Measurements from ENCODE around the gene PURB.
"Not testable (repeated sequence)": the region's sequence is repeated elsewhere in the genome, so short reads cannot be mapped to it uniquely, and the experiment has no call there.

Gene PURB

DNA sequence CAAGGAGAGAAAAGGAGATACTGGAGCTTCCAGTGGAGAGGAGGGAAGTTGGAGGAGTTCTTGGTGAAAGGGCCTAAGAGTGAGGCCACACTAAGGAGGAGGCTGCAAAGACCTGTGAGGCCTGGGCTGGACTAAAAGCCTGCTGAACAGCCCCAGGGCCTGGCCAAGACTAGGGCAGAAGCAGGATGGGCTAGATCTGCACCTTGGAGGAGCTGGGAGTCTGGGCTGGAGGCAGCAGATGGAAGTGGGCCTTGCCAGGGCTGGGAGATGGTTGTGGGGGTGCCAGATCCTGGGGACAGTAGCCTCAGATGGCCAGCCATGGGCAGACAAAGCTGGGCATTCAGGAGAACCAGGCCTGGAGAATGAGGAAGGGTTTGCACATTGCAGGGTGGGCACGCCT, 6.5 kb upstream of the PURB start:
- no peak for DNase-seq (ENCODE audit: low read depth in 3 of 3)

GRCh38 chr7:44891372-44891771, 6.0 kb upstream of the PURB start:
- DNase-seq (ENCODE audit: low read depth in 3 of 3) = no peak

DNA sequence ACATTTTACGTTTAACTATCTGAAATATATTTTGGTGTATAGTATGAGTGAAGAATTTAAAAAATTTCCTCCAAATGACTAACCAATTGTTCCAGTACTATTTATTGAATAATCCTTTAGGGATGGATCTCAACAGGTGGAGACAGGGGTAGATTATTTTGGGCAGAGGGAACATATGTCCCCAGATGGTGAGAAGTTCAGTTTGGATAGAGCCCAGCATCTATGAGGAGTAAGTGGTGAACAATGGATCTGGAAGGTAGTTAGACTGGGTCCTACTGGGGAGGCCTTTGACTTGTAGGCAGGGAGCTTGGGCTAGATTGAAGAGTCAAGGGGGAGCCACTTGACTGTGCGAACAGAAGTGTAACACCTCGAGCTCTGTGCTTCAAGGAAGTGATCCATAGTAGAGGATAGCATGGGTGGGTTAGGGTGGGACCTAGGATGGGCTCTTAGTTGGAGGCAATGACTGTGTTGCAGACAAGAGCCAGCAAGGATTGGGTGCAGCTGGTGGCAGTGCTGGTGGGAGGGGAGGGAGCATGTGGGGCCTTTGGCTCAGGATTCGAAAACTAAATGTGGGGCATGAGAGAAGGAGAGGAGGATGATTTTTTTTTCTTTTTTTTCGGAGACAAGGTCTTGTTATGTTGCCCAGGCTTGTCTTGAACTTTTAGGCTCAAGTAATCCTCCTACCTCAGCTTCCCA, 3.9 kb upstream of the PURB start:
- DNase-seq (ENCODE audit: low read depth in 3 of 3) = no peak

DNA sequence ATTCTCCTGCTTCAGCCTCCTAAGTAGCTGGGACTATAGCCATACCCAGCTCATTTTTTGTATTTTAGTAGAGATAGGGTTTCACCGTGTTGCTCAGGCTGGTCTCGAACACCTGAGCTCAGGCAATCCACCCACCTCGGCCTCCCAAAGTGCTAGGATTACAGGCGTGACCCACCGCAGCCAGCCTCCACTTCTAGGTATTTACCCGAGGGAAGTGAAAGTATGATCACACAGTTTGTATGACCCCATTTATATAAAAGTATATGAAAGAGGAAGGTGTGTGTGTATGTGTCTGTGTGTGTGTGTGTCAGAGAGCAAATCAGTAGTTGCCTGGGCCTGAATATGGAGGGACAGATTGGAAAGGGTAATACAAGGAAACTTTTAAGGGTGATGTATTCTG, 2.0 kb upstream of the PURB start:
- DNase-seq (ENCODE audit: low read depth in 3 of 3) = no peak

DNA sequence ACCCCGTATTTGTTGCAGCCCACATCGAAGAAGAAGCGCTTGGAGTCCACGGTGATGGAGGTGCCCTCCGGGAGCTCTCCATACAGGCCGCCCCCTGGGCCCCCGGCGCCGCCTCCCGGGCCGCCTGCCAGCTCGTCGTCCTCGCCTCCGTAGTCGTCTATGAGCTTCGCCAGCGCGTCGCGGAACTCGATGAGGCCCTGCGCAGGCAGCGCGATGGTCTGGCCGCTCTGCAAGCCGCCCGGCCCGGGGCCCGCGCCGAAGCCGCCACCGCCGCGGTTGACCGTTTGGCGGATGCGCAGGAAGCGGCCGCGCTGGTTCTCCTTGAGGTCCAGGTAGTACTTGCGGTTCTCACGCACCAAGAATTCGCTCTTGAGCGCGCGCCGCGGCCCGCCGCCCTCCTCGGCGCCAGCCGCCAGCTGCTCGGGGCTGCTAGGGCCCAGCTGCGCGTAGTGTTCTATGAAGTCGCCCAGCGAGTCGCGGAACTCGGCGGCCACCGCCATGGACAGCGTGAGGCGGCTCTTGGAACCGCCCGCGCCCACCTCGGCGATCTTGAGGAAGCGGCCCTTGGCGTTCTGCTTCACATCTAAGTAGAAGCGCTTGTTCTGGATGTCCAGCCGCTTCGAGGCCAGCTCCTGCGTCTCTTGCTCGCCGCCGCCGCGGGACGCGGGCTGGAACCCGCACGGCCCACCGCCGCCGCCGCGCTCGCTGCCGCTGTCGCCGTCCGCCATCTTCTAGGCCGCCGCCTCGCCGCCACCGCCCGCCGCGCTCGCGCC, 523 bp downstream of the PURB start:
- DNase-seq (ENCODE audit: low read depth in 3 of 3) = peak; percentile 4 to 20 (median 16)

DNA sequence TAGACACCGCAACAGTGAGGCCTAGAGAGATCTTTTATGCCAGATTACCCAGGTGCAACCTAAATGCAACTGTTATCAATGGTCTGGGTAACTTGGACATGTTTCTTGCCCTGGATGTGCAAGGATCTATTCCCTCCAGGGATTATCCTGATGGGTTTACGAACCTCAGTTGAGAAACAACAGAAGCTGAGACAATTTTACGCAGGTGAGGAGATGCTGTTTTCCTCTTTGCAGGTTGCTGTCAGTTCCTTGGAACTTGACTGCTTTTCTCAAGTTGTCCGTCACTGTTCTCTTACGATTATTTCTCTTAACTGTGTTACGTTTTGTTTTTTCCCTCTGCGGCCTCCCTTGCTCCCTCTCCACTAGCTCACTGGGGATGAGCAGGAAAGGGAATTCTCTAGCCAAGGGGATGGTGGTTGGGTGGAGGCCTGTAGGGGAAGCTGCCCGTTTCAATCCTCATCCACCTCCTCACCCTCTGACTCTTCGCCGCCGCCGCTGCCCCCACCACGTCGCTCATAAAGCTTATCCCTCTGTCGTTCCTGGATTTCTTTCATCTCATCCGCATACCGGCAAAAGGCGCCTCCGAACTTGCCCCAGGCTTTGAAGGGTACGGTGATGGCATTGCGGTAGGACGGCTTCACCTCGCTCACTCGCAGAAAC, 1.2 kb downstream of the PURB start:
- DNase-seq (ENCODE audit: low read depth in 3 of 3) = no peak

- no peak for DNase-seq (ENCODE audit: low read depth in 3 of 3)
Observed at GRCh38 chr7:44882899-44883298, 2.4 kb downstream of the PURB start.

GRCh38 chr7:44881610-44882009, 3.7 kb downstream of the PURB start:
- no peak for DNase-seq (ENCODE audit: low read depth in 3 of 3)

DNA sequence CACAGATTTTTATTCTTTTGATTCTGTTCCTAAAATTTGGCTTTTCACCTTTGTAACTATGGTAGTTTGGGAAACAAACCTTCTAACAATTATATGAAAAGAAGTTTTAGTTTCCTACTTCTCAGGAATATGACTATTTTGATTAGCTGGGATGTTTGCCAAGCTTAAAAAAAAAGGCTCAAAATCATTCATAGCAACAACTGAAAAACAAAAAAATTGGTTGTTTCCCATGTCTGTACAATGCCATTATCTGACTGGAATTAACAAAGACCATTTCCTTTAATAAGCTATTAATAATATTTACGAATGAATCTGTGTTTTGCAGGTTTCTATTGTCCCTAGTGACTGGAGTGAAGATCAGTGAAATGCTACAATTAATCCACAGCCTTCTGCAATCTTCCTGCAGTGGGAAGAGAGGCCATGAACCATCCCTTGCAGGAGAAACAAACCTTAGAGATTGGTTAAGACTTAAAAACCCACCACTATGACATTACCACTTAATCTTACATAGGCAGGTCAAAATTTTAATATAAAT, 4.2 kb downstream of the PURB start:
- DNase-seq (ENCODE audit: low read depth in 3 of 3) = no peak

DNA sequence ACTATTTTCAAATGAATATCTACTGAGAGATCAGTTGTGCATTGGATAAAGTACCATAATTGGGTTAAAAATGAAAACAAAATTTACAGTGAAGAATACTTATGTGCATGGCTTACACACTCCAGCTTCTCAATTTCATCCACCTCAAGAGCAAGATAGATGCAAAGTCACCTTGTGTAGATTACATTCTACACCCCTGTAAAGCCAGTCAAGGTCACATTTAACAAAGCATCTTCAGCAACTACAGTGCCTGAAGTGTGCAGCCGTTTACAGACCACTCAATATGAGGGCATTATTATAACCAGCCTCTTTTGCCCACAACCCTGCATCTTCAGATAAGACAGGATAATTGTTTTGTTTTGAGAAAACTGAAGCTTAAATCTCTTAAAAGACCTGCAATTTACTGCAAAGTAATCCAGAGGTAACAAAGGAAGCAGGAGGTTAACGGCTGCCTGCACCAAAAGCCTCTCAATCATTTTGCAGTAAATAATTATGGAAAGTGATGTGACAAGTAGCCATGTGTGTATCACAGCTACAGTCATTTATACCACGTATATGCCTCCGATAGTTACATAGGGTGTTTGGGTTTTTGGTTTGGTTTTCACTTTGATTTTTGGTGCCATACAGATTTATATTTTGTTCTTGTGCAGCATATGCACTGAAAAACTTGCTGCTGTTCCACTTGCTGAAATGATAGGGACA, 4.9 kb downstream of the PURB start:
- no peak for DNase-seq (ENCODE audit: low read depth in 3 of 3)

- no peak for DNase-seq (ENCODE audit: low read depth in 3 of 3)
Observed at GRCh38 chr7:44876393-44876792, 8.9 kb downstream of the PURB start.

- DNase-seq (ENCODE audit: low read depth in 3 of 3) = no peak
Observed at GRCh38 chr7:44875241-44875640, 10.1 kb downstream of the PURB start.

DNA sequence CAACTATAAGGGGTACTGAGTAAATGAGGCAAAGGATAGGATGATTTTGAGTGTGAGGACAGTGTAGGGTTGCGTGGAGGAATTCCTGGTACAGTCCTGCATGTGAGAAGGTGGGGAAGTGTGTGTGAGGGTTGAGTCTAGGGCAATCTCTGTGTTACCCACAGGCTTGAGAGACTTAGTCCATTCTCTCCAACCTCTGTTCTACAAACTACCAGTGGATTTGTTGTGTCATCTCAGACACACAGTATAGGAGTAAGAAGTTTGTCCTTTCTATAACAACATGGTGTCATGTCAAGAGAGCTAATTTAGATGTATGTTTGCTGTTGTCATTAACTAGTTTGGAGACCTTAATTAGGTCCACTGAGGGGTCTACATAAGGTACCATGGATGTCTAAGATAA, 12.5 kb downstream of the PURB start:
- DNase-seq (ENCODE audit: low read depth in 3 of 3) = no peak

DNA sequence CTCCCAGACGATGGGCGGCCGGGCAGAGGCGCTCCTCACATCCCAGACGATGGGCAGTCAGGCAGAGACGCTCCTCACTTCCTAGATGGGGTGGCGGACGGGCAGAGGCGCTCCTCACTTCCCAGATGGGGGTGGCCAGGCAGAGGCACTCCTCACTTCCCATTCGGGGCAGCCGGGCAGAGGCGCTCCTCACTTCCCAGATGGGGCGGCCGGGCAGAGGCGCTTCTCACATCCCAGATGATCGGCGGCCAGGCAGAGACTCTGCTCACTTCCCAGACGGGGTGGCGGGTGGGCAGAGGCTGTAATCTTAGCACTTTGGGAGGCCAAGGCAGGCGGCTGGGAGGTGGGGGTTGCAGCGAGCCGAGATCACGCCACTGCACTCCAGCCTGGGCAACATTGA, 13.4 kb downstream of the PURB start:
- not testable (repeated sequence) for DNase-seq (ENCODE audit: low read depth in 3 of 3)

GRCh38 chr7:44870780-44871179, 14.6 kb downstream of the PURB start:
- DNase-seq (ENCODE audit: low read depth in 3 of 3) = not testable (repeated sequence)

DNA sequence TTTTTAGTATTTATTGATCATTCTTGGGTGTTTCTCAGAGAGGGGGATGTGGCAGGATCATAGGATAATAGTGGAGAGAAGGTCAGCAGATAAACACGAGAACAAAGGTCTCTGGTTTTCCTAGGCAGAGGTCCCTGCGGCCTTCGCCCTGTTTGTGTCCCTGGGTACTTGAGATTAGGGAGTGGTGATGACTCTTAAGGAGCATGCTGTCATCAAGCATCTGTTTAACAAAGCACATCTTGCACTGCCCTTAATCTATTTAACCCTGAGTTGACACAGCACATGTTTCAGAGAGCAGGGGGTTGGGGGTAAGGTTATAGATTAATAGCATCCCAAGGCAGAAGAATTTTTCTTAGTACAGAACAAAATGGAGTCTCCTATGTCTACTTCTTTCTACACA, 15.0 kb downstream of the PURB start:
- not testable (repeated sequence) for DNase-seq (ENCODE audit: low read depth in 3 of 3)

DNA sequence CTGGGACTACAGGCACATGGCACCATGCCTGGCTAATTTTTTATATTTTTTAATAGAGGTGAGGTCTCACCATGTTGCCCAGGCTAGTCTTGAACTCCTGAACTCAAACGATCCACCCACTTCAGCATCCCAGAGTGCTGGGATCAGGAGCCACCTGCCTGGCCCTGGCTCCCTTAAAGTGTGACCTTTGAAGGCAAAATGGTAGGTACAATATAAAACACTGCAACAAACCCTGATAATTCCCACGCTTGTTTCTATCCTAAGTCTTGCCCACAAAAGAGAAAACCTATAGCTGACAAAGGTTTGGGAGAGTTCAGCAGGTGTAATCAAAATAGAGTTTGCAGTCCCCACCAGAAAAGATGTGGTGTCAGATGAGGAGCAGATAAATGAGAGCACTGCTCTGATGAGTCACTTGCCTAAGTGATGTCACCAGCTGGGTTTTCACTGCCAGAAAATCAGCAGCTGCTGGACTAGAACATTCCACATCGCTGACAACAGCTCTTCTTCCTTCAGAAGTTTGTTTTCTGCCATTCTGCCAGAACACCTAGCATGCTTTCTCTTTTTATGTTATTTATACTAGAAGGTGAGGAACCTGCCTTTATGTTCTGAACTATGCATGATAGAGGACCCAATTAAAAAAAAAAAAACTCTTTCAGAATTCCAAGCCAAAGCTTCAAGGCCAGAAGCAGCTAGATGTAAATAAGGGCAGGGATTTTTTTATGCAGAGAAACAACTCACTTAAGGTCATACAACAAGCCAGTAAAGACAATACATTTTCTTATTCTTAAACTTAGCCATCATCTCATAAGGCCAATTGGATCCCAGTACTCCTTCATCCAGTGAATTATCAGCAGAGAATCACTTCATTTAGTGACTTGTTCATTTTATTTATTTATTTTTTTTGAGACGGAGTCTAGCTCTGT, 18.0 kb downstream of the PURB start:
- DNase-seq (ENCODE audit: low read depth in 3 of 3) = no peak

DNA sequence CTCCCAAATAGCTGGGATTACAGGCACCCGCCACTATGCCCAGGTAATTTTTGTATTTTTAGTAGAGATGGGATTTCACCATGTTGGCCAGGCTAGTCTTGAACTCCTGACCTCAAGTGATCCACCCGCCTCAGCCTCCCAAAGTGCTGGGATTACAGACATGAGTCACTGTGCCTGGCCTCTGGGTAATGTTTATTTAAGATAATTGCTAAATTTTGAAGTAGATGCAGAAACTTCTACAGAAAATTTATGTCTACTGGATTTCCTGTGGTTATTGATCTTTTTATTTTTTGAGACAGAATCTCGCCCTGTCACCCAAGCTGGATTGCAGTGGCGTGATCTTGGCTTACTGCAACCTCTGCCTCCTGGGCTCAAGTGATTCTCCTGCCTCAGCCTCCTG, 23.4 kb downstream of the PURB start:
- not testable (repeated sequence) for DNase-seq (ENCODE audit: low read depth in 3 of 3)

GRCh38 chr7:44858161-44858560, 27.2 kb downstream of the PURB start:
- no peak for DNase-seq (ENCODE audit: low read depth in 3 of 3)

GRCh38 chr7:44854644-44855364, 30.5 kb downstream of the PURB start:
- DNase-seq (ENCODE audit: low read depth in 3 of 3) = no peak
